Keratinocyte (primary cell): ENCODE data around the gene COX4I1. TPM values are rescaled to one million over a fixed set of nuclear protein-coding genes. Genes with fewer than 3 reads are reported as not detected.

Experiments
- DNase-seq: peaks from one replicate; pipeline ENCODE4 v3.0.0-alpha.2; 2011; ENCODE audit warnings: low read depth, missing footprints, low spot score
- FAIRE-seq: peaks from 2 replicates; lab custom pipeline; 2011; peaks lifted over from hg19 to GRCh38; lab: Jason Lieb, UNC
- H2AFZ ChIP-seq: 2 replicates; pipeline ENCODE4 v1.6.0; 2012; ENCODE audit warnings: low read length, control low read depth, inconsistent platforms; ENCODE audit not compliant: control insufficient read depth
- H3K27ac ChIP-seq: 2 replicates; pipeline ENCODE4 v1.5.1; 2011; ENCODE audit warnings: low read length; ENCODE audit not compliant: control insufficient read depth, insufficient read depth
- H3K27me3 ChIP-seq: 3 replicates; pipeline ENCODE4 v1.6.0; 2011; ENCODE audit warnings: low read length; ENCODE audit not compliant: control insufficient read depth, insufficient read depth; ENCODE audit errors: extremely low read depth
- H3K36me3 ChIP-seq, 2 experiments: 2 replicates in 1 of 2; 3 replicates in 1 of 2; pipeline ENCODE4 v1.5.1; 2011; ENCODE audit warnings: low read length in 2 of 2, mild to moderate bottlenecking in 1 of 2; ENCODE audit not compliant: control insufficient read depth in 2 of 2, insufficient read depth in 2 of 2; ENCODE audit errors: extremely low read depth in 1 of 2
- H3K4me1 ChIP-seq: 3 replicates; pipeline ENCODE4 v1.5.1; 2011; ENCODE audit warnings: low read length; ENCODE audit not compliant: control insufficient read depth, insufficient read depth; ENCODE audit errors: extremely low read depth
- H3K4me2 ChIP-seq: 3 replicates; pipeline ENCODE4 v1.6.0; 2011; ENCODE audit warnings: low read depth, low read length; ENCODE audit not compliant: control insufficient read depth, insufficient read depth; ENCODE audit errors: extremely low read depth
- H3K4me3 ChIP-seq, 3 experiments: fragments of 200-600 bp in 1 of 3; sonication (generic) in 1 of 3; 2 replicates in 2 of 3; 3 replicates in 1 of 3; pipeline ENCODE4 v1.5.1; 2011 to 2016; ENCODE audit warnings: low read length in 3 of 3, mild to moderate bottlenecking in 3 of 3, control low read depth in 2 of 3, inconsistent platforms in 1 of 3, low read depth in 1 of 3, mixed read lengths in 1 of 3, mixed run types in 1 of 3, moderate library complexity in 1 of 3; ENCODE audit not compliant: control insufficient read depth in 2 of 3, insufficient read depth in 2 of 3; ENCODE audit errors: extremely low read depth in 1 of 3
- H3K79me2 ChIP-seq: 2 replicates; pipeline ENCODE4 v1.6.0; 2012; ENCODE audit warnings: low read length; ENCODE audit not compliant: control insufficient read depth, insufficient read depth
- H3K9ac ChIP-seq: 3 replicates; pipeline ENCODE4 v1.6.0; 2011; ENCODE audit warnings: low read length; ENCODE audit not compliant: control insufficient read depth, insufficient read depth; ENCODE audit errors: extremely low read depth
- H3K9me1 ChIP-seq: 3 replicates; pipeline ENCODE4 v1.6.0; 2011; ENCODE audit warnings: low read length; ENCODE audit not compliant: control insufficient read depth, insufficient read depth; ENCODE audit errors: extremely low read depth
- H3K9me3 ChIP-seq: 2 replicates; pipeline ENCODE4 v1.5.1; 2012; ENCODE audit warnings: low read depth, low read length; ENCODE audit not compliant: control insufficient read depth
- H4K20me1 ChIP-seq: 3 replicates; pipeline ENCODE4 v1.6.0; 2011; ENCODE audit warnings: low read length; ENCODE audit not compliant: control insufficient read depth, insufficient read depth; ENCODE audit errors: extremely low read depth
- CTCF ChIP-seq, 3 experiments: IDR thresholded peaks in 1 of 3; conservative IDR thresholded peaks in 1 of 3; optimal IDR thresholded peaks in 1 of 3; 2 replicates in 2 of 3; 3 replicates in 1 of 3; pipeline versions ENCODE3 to v1.5.1; 2011; ENCODE audit warnings: low read length in 3 of 3, mild to moderate bottlenecking in 3 of 3, moderate library complexity in 2 of 3, control low read depth in 1 of 3, inconsistent platforms in 1 of 3; ENCODE audit not compliant: insufficient read depth in 2 of 3; ENCODE audit errors: extremely low read depth in 1 of 3
- EZH2 ChIP-seq: IDR thresholded peaks from one replicate; pipeline ENCODE4 v1.6.1; 2012; ENCODE audit warnings: inconsistent platforms, mild to moderate bottlenecking, low read length, moderate library complexity
- dilution Hi-C: fragments of 300-500 bp; cut with MboI; formaldehyde crosslinking; loops from one replicate; pipeline ENCODE4 v1.7.0; 2020; ENCODE audit warnings: low sequenced_read_pairs; ENCODE audit not compliant: extremely low pct_ligation_motif_present
- polyA plus RNA-seq, 5 experiments: library from polyadenylated mRNA; depleted of rRNA in 3 of 5; stranded (reverse) in 3 of 5; stranded (forward) in 1 of 5; unstranded in 1 of 5; fragments of >200 nt; gene quantifications; 1 replicate in 1 of 5; 2 replicates in 3 of 5; 3 replicates in 1 of 5; pipeline versions ENCODE4 v1.2.1 to v1.2.3, GENCODE V29; 2011 to 2012; ENCODE audit warnings: missing spikeins in 2 of 5, low read depth in 1 of 5, low replicate concordance in 1 of 5

The COX4I1 gene
- polyA plus RNA-seq, 1 donor (not counting 4 experiments of a cell fraction or from before 2014, with no cell fraction given), result 809 TPM

DNA sequence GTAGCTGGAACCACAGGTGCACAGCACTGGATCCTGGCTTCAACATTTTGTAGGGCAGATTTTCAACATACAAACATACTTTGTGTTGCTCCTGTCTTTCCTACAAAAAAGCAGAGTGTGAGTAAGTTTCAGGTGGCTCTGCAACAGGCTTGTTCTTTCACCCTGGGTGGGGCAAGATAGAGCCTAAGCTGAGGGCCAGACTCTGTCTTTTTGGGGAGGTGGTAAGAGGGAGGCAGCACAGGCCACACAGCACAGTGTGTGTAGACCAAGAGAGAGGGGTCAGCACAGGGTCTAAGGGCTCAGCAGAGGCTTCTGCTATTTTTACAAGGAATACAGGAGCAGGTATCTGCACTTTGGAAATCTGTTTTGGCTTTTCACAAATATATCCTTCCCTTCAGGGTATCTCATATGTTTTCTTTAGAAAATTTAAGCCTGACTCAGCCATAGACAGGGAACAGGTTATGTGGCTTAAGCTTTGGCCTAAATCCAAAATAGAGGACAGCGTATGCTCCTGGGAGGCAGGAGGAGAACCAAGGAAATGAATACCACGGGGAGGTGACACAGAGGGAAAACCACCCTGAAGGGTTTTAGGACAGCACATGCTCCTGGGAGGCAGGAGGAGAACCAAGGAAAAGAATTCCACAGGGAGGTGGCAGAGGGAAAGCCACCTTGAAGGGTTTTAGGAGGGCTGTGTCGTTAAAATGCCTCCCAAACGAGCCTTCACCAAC, 21.7 kb upstream of the COX4I1 start:
- Histone ChIP-seq H3K4me2 (peak overlapping the region; percentile 41), H3K9me1 (no peaks in the 10 kb centered on the region), H3K9ac (peak overlapping the region; percentile 51), H3K9me3 (no peaks in the 10 kb centered on the region), H4K20me1 (peaks cover 8% of the 10 kb centered on the region), H3K79me2 (peaks cover 9% of the 10 kb centered on the region), H3K4me1 (peaks cover 14% of the 10 kb centered on the region), H3K27me3 (no peaks in the 10 kb centered on the region), H3K27ac (peak overlapping the region; percentile 64), H3K36me3 (peaks cover 27 to 30% of the 10 kb centered on the region in 2 experiments), H2AFZ (no peak overlapping the region), H3K4me3 (no peak overlapping the region)
- TF ChIP-seq EZH2 (no peak), CTCF (optimal IDR thresholded peaks at IDR 0.05 in 1 of 3, IDR thresholded peaks at IDR 0.05 in 1 of 3, conservative IDR thresholded peaks at IDR 0.05 in 1 of 3; ENCODE audit: extremely low read depth in 1 of 3, insufficient read depth in 2 of 3, low read length in 3 of 3) (no peak)
- dilution Hi-C loops, result no loop called here
- FAIRE-seq, result peak; percentile 81
- DNase-seq, result no peak

DNA sequence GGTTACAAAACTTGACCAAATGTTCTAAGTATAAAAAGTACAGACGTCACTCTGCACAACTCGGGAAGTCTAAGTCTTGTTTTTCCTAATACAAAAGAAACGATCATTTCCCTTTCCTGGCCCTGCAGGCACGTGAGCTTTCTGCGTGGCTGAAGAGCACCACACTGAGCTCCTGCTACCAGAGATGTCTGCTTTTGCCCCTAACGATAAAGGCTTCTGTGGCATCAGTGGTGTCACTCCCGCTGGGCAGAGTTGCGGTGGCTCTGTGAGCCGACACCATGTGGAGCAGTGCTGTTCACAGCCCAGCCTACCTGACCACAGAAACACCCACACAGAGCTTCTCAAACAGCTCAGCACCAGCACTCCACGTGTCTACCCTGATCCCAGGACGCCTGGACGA, 20.6 kb upstream of the COX4I1 start:
- Histone ChIP-seq H3K79me2 (peaks cover 17% of the 10 kb centered on the region), H3K27me3 (no peaks in the 10 kb centered on the region), H4K20me1 (peaks cover 8% of the 10 kb centered on the region), H3K9ac (no peak overlapping the region), H3K9me1 (no peaks in the 10 kb centered on the region), H3K4me3 (no peak overlapping the region), H2AFZ (no peak overlapping the region), H3K36me3 (peaks cover 31 to 35% of the 10 kb centered on the region in 2 experiments), H3K4me1 (peaks cover 14% of the 10 kb centered on the region), H3K27ac (no peak overlapping the region), H3K9me3 (no peaks in the 10 kb centered on the region), H3K4me2 (no peak overlapping the region)
- FAIRE-seq (no peak), DNase-seq (no peak)
- dilution Hi-C loops, result no loop called here
- TF ChIP-seq CTCF (optimal IDR thresholded peaks at IDR 0.05 in 1 of 3, IDR thresholded peaks at IDR 0.05 in 1 of 3, conservative IDR thresholded peaks at IDR 0.05 in 1 of 3; ENCODE audit: extremely low read depth in 1 of 3, insufficient read depth in 2 of 3, low read length in 3 of 3), result no peak
- TF ChIP-seq EZH2, result no peak
